Stimulated activated CD8-positive, alpha-beta memory T cell treated with anti-CD3 and anti-CD28 coated beads, Interleukin-2, amount 100 ng/mL, for 1 hour (primary cell): ENCODE measurements around the gene MLXIP.
"Not testable (repeated sequence)": the region's sequence is repeated elsewhere in the genome, so short reads cannot be mapped to it uniquely, and the experiment has no call there.

ENCODE experiments used
- DNase-seq, 2 donors: peaks; one replicate each; pipeline ENCODE4 v3.0.0-alpha.2; 2020; ENCODE audit warnings: low read depth in 2 of 2

MLXIP gene

GRCh38 chr12:122051231-122051876 is 27.2 kb upstream of the MLXIP start:
- no peak for DNase-seq

DNA sequence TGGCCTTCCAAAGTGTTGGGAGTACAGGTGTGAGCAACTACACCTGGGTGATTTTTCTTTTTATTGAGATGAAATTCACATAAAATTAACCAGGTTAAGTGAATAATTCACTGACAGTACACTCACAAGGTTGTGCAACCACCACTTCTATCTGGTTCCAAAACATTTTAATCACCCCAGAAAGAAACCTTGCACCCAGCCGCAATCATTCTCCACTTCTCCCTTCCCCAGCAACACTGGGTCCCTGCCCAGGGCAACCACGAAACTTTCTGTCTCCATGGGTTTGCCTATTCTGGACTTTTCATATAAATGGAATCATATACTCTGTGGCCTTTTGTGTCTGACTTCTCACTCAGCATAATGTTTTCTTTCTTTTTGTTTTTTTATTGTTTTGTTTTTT is 26.3 kb upstream of the MLXIP start:
- no peak for DNase-seq

GRCh38 chr12:122054842-122055520 is 23.6 kb upstream of the MLXIP start:
- no peak for DNase-seq

- DNase-seq, result not testable (repeated sequence)
These were observed 22.1 kb upstream of the MLXIP start for GRCh38 chr12:122056406-122056805.

DNA sequence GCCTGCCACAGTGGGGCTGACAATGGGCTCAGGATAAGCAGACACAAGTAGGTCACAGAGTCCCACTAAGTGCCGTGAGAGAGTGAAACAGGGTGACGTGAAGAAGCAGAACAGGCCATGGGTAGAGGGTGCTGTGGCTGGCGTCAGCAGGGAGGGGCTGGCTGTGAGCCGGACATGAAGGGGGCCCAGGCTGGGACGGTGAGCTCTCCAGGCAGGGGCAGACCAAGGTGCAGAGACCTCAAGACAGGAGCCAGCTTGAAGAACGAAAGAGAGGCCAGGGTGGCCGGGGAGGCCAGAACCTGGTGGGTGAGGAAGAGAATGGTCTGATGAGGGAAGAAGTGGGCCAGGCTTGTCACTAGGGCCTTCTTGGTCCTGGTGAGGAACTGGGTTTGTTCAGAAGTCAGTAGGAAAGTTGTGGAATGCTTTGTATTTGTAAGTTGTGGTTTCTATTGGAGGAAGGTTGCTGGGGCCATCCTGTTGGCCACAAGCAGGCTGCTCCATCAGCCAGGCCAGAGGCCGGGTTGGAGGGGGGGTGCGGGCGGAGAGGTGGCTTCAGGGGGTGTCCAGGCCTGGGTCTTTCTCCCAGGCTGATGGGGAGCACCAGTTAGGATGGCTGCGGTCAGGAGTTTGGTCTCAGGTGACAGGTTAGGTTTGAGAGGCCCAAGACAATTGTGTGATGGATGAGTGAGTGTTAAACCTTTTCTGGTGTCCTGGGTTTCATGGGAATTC is 21.4 kb upstream of the MLXIP start:
- no peak for DNase-seq

- DNase-seq, result no peak
These were observed 20.8 kb upstream of the MLXIP start for GRCh38 chr12:122057769-122058168.

- DNase-seq, result no peak
These were observed 19.9 kb upstream of the MLXIP start for GRCh38 chr12:122058549-122059149.

DNA sequence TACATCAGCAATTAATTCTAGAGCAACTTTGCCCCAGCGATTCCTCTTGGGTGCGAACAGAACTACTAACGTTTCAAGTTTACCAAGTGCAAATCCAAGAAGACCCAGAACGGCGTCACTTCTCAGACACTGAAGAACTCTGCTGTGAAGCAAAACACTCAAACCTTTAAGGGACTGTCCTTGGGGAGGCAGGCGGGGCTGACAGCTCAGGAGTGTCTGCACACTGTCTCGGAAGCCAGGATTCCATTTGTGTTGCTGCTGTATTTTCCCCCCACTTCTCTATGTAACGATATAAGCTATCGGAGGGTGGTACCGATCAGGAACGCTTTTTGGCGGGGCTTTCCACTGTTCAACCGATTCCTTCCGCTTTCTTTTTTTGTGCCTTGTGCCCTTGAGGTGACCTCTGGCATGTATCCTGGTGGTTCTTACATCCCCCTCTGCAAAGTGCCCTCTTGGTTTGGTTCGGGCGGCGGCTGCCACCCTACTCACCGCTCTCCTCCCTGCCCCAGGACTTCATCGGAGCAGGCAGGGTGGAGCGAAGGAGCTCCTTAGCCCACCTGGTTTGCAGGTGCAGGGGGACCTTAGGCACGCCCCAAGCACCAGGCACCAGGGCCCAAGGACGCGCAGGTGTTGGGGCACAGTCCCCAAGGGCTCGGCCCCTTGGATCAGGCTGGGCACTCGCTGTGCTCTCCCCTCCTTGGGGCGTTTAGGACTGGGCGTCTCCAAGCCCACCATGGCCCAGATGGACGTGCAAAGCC is 19.2 kb upstream of the MLXIP start:
- no peak for DNase-seq

DNA sequence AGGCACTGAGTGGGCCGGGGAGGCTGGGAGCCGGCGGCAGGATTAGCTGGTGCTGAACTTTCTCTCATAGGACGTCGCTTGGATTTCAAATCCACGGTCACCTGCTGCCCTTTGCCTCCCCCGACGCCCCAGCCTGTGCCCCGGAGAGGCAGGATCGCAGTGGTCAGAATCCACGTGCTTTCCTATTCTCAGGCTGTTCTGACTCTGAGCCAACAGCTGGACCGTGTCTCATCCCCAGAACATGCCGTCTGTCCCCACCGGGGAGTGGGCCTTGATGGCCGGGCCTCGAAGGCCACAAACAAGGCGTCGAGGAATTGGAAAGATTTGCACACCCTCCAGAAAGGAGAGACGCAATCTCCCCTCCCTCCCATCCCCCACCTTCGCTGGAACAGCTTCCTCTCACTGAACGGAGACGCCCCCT is 18.5 kb upstream of the MLXIP start:
- DNase-seq, result no peak

GRCh38 chr12:122061253-122061652 is 17.3 kb upstream of the MLXIP start:
- no peak for DNase-seq

DNA sequence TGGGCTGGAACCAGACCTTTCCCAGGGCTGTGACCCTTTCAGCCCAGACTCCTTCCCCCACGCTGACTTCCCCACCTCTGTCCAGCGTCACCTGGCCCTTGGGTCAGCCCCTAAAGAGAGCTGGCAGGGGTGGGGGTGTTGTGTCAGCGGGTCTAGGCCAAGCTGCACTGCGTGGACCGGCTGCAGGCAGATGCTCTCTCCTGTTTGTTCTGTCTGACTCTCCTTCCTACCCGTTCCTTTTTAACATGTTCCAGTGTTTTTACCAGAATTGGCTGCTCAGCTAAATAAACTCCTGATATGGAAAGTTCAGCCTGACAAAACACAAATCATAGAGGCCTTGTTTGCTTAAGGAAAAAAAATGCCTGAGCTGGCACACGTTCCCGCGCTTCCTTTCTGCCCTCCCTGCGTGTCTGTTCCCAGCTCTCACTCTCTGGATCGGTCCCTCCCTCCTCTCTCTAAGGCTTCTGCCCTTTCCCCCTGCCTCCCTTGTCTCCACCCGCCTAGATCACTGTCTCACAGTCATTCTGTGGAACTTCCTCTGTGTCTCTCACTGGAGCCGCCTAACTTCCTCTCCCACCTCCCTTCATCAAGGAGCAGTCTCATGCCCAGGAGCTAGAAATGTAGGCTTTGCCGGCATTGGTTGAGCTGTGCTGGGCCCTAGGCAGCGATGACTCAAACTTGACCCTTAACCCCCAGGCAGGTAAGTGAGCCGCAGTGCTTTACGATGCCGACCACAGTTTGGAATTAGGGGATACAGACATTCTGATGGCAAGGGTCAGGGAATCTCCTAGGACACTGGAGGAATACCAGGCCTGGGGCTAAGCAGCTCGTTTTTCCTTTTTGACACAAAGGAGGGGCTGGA is 15.5 kb upstream of the MLXIP start:
- DNase-seq, result no peak

DNA sequence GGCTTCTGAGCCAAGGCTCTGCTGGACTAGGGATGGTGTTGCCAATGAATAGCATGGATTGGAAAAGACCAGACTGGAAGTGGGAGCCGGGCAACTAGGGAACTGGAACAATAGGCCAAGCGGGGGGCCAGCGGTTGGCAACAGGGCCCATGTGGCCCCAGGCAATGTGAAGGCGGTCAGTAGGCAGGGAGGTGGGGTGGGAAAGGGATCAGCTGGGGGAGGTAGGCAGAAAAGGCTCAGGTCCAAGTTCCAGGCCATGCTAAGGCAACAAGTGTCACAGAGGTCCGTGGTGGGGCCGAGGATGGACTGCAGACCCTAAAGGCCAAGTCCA is 14.9 kb upstream of the MLXIP start:
- DNase-seq, result no peak

GRCh38 chr12:122064025-122064777 is 14.4 kb upstream of the MLXIP start:
- DNase-seq, result no peak

- DNase-seq, result no peak
These were observed 13.6 kb upstream of the MLXIP start for GRCh38 chr12:122064780-122065588.

- DNase-seq, result no peak
These were observed 11.0 kb upstream of the MLXIP start for GRCh38 chr12:122067548-122067947.

- no peak for DNase-seq
These were observed 10.6 kb upstream of the MLXIP start for GRCh38 chr12:122067966-122068365.

GRCh38 chr12:122072031-122072970 is 6.3 kb upstream of the MLXIP start:
- DNase-seq, result no peak

DNA sequence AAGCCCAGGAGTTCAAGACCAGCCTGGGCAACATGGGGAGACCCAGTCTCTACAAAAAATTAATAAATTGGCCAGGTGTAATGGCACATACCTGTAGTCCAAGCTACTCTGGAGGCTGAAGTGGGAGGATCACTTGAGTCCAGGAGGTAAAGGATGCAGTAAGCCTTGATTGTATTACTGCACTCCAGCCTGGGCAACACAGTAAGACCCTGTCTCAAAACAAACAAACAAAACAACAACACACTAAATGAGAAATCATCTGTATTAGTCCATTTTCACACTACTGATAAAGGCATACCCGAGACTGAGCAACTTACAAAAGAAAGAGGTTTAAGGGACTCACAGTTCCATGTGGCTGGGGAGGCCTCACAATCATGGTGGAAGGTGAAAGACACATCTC is 4.7 kb upstream of the MLXIP start:
- DNase-seq, result no peak
